HG03565 (cell line): ENCODE data around the gene NLGN3.

Experiments
- ATAC-seq: cut with Tn5 transposase; IDR thresholded peaks from one replicate; pipeline ENCODE4 v1.9.1; 2021; ENCODE audit warnings: mild to moderate bottlenecking, moderate library complexity; ENCODE audit not compliant: unreplicated experiment

Gene NLGN3

DNA sequence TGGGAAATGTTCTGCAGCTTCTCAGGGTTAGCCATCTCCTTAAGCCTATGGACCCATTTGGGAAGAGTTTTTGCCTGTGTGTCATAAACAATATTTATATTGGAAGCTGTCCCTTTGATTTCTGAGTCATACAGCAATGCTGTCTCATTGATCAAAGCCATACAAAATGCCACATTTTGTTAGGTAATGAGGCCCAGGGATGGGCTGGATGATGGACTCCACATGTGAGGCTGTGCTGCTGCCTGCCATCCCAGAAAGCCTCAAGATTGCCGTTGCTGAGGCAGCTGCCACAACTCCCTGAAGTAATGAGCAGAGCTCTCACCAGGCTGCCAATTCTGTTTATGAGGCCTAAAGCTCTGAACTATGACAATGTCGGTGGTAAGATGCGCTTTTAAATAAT lies 66.2 kb downstream of the NLGN3 start:
- no peak for ATAC-seq

DNA sequence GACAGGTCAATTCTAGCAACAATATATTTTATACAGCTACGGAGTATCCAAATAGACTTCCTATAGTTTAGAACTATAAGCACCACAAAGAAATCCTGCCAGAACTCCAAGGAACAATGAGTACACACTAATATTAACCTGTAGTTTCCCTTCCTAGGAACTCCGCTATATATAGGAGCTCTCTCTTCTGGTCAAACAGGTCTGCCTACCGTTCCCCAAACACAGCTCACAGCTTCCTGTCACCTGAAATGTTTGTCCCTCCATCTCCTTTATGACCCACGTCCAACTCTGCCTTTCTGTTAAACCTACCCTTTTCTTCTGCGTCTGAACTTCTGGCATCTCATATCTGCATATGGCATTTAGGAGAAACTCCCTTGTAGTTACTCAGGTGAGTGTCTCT lies 67.9 kb downstream of the NLGN3 start:
- ATAC-seq, result no peak

DNA sequence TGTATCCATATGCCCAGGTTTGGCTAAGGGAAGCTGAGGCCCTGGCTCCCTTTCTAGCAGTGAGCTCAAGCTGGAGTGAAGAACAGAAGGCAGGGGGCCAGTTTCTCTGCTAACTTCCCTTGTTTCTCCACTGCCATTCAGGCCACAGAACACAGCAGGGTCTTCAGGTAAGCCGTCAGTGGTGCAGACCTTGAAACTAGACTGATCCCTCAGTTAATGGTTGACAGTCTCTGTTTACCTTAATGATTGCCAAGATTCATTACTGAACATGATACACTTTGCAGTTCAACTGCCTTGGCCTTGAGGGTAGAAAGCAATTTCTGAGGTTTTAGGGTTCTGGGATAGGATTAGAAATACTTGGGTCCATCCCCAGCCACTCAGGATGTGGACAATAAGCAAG lies 69.5 kb downstream of the NLGN3 start:
- no peak for ATAC-seq

DNA sequence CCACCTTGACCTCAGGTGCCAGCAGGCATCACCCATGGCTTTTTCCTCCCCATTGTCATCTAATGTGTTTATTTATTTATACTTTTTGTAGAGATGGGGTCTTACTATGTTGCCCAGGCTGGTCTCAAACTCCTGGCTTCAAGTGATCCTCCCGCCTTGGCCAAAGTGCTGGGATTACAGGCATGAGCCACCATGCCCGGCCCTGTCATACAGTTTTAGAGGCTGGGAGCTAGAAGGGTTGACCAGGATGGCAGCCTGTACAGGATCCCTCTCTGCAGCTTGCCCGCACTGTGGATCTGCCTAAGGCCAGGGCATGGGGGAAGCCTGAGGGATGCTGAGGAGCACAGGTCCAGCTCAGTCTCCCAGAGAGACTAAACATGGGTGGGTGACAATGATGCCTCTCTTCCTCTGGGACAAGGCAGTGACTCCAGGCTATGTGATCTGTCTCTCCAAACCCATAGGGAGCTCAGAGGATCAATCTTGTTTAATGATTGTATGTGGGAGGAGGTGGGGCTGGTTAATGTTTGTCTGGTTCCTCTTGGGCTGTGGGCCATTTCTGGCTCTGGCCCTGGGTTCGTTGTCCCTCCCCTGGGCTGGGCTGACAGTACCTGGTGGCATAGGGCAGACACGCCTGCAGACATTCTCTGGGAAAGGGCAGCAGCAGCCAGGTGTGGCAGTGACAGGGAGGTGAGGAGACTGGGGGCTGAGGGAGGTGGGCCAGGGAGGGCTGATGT lies 70.1 kb downstream of the NLGN3 start:
- ATAC-seq, result no peak

DNA sequence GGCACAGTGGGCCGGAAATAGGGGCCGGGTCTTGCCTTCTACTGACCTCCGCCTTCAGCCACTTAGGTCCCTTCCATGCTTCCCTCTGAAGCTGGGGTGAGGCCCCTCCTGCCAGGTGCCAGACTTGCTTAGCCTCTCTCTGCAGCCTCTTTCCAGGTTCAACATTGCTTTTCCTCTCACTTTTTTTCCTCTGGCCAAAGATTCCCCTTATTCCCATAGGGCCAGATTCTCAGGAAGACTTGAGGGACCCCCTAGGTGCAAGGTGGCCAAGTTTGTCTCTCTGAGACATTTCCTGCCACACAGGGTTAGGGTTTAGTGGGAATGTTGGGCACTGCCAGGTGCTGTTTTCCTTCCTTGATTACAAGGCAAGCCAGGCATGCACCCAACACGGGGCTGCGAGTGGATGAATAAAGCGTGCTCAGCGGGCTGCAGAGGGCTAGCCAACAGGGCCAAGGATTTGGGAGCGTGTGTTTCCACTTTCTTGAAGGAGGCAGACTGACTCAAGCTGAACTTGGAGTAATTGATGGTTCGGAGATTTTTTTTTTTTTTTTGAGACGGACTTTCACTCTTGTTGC lies 70.8 kb downstream of the NLGN3 start:
- ATAC-seq, result no peak

DNA sequence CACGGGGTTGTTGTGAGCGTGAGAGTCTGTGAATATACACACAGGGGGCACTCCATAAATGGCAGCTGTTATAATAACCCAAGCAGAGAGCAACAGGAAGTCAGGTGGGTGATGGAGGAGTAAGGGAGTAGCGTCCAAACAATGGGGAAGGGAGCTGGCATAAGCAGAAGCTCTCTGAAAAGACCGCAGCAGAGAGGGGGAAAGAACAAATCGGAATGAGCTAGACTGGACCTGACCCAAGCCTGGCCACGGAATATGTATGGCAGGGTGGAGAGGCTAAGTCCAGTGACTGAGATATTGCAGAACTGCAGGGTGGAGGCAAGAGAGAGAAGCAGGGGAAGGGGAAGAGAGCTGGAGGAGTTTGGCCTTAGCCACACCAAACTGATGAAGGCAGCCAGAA lies 71.8 kb downstream of the NLGN3 start:
- no peak for ATAC-seq

DNA sequence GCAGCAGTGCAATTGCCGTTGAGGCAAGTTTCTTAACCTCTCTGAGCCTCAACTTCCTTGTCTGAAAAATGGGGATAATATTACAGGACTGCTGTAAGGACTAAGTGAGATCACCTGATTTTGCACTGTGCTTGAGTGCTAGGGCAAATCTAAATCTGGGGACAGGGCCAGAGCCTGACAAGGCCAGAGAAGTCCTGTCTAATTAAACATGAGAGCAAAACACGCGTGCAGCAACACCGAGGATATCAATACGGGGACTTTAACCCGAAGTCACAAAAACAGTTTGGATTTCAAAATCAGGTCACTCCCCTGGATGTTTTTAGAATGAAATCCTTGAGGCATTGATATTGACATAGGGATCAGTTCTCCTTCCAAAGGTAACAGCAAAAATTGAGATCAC lies 72.7 kb downstream of the NLGN3 start:
- ATAC-seq, result no peak
